DND-41 (cell line): ENCODE measurements around the gene ADGRF1.
"Not testable (repeated sequence)": the region's sequence is repeated elsewhere in the genome, so short reads cannot be mapped to it uniquely, and the experiment has no call there.

Source experiments
- ATAC-seq: fragments of 200-7000 bp; cut with Tn5 transposase; 3 replicates; pipeline ENCODE4 v1.9.1; 2021; ENCODE audit warnings: low read depth; ENCODE audit not compliant: insufficient read depth
- DNase-seq: peaks from one replicate; pipeline ENCODE4 v3.0.0-alpha.2; 2020
- H2AFZ ChIP-seq: 2 replicates; pipeline ENCODE4 v1.6.0; 2012; ENCODE audit warnings: low read depth, low read length
- H3K27ac ChIP-seq: 2 replicates; pipeline ENCODE4 v1.5.1; 2012; ENCODE audit warnings: low read length, inconsistent platforms
- H3K27me3 ChIP-seq: fragments of 200-600 bp; sonication (generic); 2 replicates; pipeline ENCODE4 v1.6.0; 2012; ENCODE audit warnings: low read length, mild to moderate bottlenecking, inconsistent platforms; ENCODE audit not compliant: insufficient read depth, poor library complexity
- H3K36me3 ChIP-seq: 2 replicates; pipeline ENCODE4 v1.5.1; 2012; ENCODE audit warnings: low read length, inconsistent platforms; ENCODE audit not compliant: insufficient read depth
- H3K4me1 ChIP-seq: 2 replicates; pipeline ENCODE4 v1.5.1; 2012; ENCODE audit warnings: mild to moderate bottlenecking, low read length; ENCODE audit not compliant: insufficient read depth
- H3K4me2 ChIP-seq: 2 replicates; pipeline ENCODE4 v1.6.0; 2012; ENCODE audit warnings: mild to moderate bottlenecking, moderate library complexity, low read length, inconsistent platforms; ENCODE audit not compliant: insufficient read depth
- H3K4me3 ChIP-seq, 2 experiments: fragments of 200-600 bp in 1 of 2; shearing (Covaris generic) in 1 of 2; 2 replicates each; pipeline ENCODE4 v1.5.1; 2012 to 2016; ENCODE audit warnings: inconsistent platforms in 2 of 2, low read length in 2 of 2, mild to moderate bottlenecking in 2 of 2, low read depth in 1 of 2, moderate library complexity in 1 of 2
- H3K79me2 ChIP-seq: 2 replicates; pipeline ENCODE4 v1.6.0; 2012; ENCODE audit warnings: low read length, inconsistent platforms; ENCODE audit not compliant: insufficient read depth
- H3K9ac ChIP-seq: 2 replicates; pipeline ENCODE4 v1.6.0; 2012; ENCODE audit warnings: low read depth, mild to moderate bottlenecking, inconsistent platforms, low read length, moderate library complexity
- H3K9me3 ChIP-seq: 2 replicates; pipeline ENCODE4 v1.5.1; 2012; ENCODE audit warnings: low read length, moderate library complexity, mild to moderate bottlenecking, inconsistent platforms; ENCODE audit not compliant: insufficient read depth, severe bottlenecking
- H4K20me1 ChIP-seq: 2 replicates; pipeline ENCODE4 v1.6.0; 2012; ENCODE audit warnings: low read length; ENCODE audit not compliant: insufficient read depth
- EZH2 ChIP-seq: IDR thresholded peaks from 3 replicates; pipeline ENCODE4 v1.6.1; 2012; ENCODE audit warnings: borderline replicate concordance, low read depth, mild to moderate bottlenecking, moderate library complexity, low read length, inconsistent platforms; ENCODE audit not compliant: severe bottlenecking
- TF ChIP-seq, protein P1 (sequence below): IDR thresholded peaks from 2 replicates; pipeline ENCODE4 v1.5.1; 2012; ENCODE audit warnings: borderline replicate concordance, low read length, moderate library complexity, mild to moderate bottlenecking; ENCODE audit not compliant: poor library complexity, severe bottlenecking; ENCODE audit errors: extremely low read depth

Gene ADGRF1

DNA sequence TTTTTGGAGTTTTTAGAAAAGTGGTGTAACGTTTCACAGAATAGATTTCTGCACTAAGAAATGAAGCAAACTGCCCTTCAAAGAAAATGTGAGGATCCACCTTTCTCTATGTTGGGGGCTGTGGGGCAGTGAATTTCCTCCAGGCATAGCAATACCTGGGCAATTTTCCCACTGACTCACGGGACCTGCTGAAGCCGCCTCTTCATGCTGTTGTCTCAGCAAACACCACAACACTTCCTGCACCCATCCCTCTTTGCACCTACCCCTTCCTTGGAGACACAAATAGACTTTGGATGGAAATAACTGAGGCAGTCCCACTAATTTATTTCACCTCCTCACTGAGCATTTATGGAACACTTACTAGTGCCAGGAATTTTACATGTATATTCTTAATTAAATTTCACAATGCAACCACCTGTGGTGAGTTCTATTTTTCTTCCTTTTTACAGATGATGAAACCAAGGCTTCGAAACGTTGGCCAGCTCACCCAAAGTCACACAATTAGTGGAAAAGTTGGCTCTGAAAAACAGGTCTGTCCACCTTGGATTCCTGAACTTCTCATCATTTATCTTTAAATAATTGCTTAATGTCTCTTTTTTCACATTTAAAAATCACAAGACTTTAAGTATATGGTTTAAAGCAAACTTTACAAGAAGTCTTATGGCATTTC is 17.2 kb upstream of the ADGRF1 start:
- H3K27ac ChIP-seq = no peak overlapping the region

DNA sequence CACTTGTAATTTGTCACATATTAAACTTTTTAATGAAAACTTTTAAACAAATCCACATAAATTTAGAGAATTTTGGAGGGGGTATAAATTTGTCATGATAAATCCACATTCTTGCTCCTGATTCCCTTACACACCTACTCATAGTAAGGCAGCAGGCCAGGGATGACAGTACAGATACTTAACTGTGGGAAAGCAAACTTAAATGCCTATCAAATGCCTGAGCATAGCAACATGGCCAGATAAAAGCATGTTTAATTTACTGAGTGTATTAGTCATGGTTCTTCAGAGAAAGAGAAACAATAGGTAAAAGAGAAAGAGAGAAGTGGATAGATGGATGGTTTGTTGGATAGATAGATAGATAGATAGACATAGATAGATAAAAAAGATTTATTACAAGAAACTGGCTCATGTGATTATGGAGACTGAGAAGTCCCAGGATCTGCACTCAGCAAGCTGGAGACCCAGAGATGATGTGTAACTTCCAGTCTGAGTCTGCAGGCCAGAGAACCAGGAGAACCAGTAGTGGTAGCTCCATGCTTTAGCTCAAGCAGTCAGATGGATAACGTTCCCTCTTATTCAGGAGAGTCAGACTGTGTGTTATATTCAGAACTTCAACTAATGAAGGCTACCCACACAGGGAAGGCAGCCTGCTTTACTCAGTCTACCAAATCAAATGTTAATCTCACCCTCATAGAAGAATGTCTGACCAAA is 15.9 kb upstream of the ADGRF1 start:
- H3K79me2 ChIP-seq = no peaks in the 10 kb centered on the region
- no peak overlapping the region for H3K27ac ChIP-seq
- no peaks in the 10 kb centered on the region for H3K4me1 ChIP-seq
- TF ChIP-seq, protein P1, sequence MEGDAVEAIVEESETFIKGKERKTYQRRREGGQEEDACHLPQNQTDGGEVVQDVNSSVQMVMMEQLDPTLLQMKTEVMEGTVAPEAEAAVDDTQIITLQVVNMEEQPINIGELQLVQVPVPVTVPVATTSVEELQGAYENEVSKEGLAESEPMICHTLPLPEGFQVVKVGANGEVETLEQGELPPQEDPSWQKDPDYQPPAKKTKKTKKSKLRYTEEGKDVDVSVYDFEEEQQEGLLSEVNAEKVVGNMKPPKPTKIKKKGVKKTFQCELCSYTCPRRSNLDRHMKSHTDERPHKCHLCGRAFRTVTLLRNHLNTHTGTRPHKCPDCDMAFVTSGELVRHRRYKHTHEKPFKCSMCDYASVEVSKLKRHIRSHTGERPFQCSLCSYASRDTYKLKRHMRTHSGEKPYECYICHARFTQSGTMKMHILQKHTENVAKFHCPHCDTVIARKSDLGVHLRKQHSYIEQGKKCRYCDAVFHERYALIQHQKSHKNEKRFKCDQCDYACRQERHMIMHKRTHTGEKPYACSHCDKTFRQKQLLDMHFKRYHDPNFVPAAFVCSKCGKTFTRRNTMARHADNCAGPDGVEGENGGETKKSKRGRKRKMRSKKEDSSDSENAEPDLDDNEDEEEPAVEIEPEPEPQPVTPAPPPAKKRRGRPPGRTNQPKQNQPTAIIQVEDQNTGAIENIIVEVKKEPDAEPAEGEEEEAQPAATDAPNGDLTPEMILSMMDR = no peak
- no peak for TF ChIP-seq EZH2
- H2AFZ ChIP-seq = no peak overlapping the region
- H3K9me3 ChIP-seq = no peaks in the 10 kb centered on the region
- no peak overlapping the region for H3K4me2 ChIP-seq
- no peak overlapping the region for H3K4me3 ChIP-seq
- H3K27me3 ChIP-seq = no peaks in the 10 kb centered on the region
- DNase-seq = no peak
- ATAC-seq = no peak
- no peaks in the 10 kb centered on the region for H3K36me3 ChIP-seq
- no peak overlapping the region for H3K9ac ChIP-seq
- no peaks in the 10 kb centered on the region for H4K20me1 ChIP-seq

More for the DNA sequence above, 17.2 kb upstream of the ADGRF1 start:
- no peaks in the 10 kb centered on the region for H3K9me3 ChIP-seq
- no peak overlapping the region for H3K4me2 ChIP-seq
- H3K4me1 ChIP-seq = no peaks in the 10 kb centered on the region
- H4K20me1 ChIP-seq = no peaks in the 10 kb centered on the region
- no peak for ATAC-seq
- H3K79me2 ChIP-seq = no peaks in the 10 kb centered on the region
- H2AFZ ChIP-seq = no peak overlapping the region
- TF ChIP-seq EZH2 = no peak
- TF ChIP-seq, protein P1 = no peak
- no peak for DNase-seq
- H3K27me3 ChIP-seq = no peaks in the 10 kb centered on the region
- no peaks in the 10 kb centered on the region for H3K36me3 ChIP-seq
- H3K4me3 ChIP-seq = no peak overlapping the region
- H3K9ac ChIP-seq = no peak overlapping the region

DNA sequence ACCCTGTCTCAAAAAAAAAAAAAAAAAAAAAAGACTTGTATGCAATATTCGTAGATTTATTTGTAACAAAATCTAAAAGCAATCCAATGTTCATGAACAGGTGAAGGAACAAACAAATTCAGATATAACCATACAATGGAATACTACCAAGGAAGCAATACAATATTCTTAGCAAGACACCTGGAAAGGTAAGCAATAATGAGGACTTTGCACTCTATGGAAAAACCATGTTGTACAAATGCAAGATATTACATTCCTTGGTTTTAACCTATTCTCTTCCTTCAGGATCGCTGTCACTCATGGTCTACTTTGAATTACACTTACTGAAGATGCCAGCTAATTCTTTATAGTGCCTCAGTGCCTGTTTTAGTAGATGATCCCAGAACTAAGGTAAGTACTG is 14.7 kb upstream of the ADGRF1 start:
- Histone ChIP-seq H4K20me1 (no peaks in the 10 kb centered on the region), H3K4me3 (no peak overlapping the region), H3K36me3 (no peaks in the 10 kb centered on the region), H3K4me1 (no peaks in the 10 kb centered on the region), H3K9ac (no peak overlapping the region), H3K79me2 (no peaks in the 10 kb centered on the region), H3K27me3 (no peaks in the 10 kb centered on the region), H3K27ac (no peak overlapping the region), H3K4me2 (no peak overlapping the region), H2AFZ (no peak overlapping the region), H3K9me3 (no peaks in the 10 kb centered on the region)
- no peak for DNase-seq
- ATAC-seq = no peak
- TF ChIP-seq, protein P1 = no peak
- no peak for TF ChIP-seq EZH2

DNA sequence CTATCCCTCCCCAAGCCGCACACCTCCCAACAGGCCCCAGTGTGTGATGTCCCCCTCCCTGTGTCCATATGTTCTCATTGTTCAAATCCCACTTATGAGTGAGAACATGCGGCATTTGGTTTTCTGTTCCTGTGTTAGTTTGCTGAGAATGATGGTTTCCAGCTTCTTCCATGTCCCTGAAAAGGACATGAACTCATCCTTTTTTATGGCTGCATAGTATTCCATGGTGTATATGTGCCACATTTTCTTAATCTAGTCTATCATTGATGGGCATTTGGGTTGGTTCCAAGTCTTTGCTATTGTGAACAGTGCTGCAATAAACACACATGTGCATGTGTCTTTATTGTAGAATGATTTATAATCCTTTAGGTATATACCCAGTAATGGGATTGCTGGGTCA is 12.2 kb upstream of the ADGRF1 start:
- H2AFZ ChIP-seq, H3K4me2 ChIP-seq, H3K27me3 ChIP-seq, DNase-seq, ATAC-seq, H3K9ac ChIP-seq, H3K79me2 ChIP-seq, H3K4me1 ChIP-seq, H3K27ac ChIP-seq, H3K36me3 ChIP-seq, H3K4me3 ChIP-seq, H4K20me1 ChIP-seq, H3K9me3 ChIP-seq: not testable (repeated sequence)
